Nephron (organoid): ENCODE measurements around the gene PDE4B.

Experiments used
- H3K27ac Mint-ChIP-seq, 3 experiments: 2 replicates each; pipeline ENCODE4 v1.8.0; 2020; ENCODE audit warnings: mixed read lengths in 3 of 3, mild to moderate bottlenecking in 2 of 3, moderate library complexity in 1 of 3
- H3K27me3 Mint-ChIP-seq: 2 replicates; pipeline ENCODE4 v1.8.0; 2021; ENCODE audit warnings: low read depth, mild to moderate bottlenecking, moderate library complexity, mixed read lengths
- H3K36me3 Mint-ChIP-seq: 2 replicates; pipeline ENCODE4 v1.8.0; 2020; ENCODE audit warnings: low read depth, mixed read lengths
- H3K4me1 Mint-ChIP-seq: 2 replicates; pipeline ENCODE4 v1.8.0; 2020; ENCODE audit warnings: mixed read lengths
- H3K4me3 Mint-ChIP-seq, 3 experiments: 2 replicates each; pipeline ENCODE4 v1.8.0; 2020; ENCODE audit warnings: mild to moderate bottlenecking in 3 of 3, mixed read lengths in 3 of 3, moderate library complexity in 2 of 3
- H3K9me3 Mint-ChIP-seq: 2 replicates; pipeline ENCODE4 v1.8.0; 2020; ENCODE audit warnings: mixed read lengths
- CTCF ChIP-seq, 3 experiments: fragments of 200-600 bp; sonication (generic); IDR thresholded peaks; one replicate each; pipeline ENCODE4 v1.5.0; 2021; ENCODE audit warnings: antibody characterized with exemption in 3 of 3; ENCODE audit not compliant: unreplicated experiment in 3 of 3

PDE4B gene

GRCh38 chr1:65980237-65980636 is 187.5 kb downstream of the PDE4B start:
- H3K27ac Mint-ChIP-seq = peak overlapping the region in 2 of 3 experiments; percentile 6 to 74
- no peaks in the 10 kb centered on the region for H3K27me3 Mint-ChIP-seq
- no peak for TF ChIP-seq CTCF (IDR thresholded peaks at IDR 0.05; ENCODE audit: unreplicated experiment in 3 of 3)
- no peak overlapping the region for H3K4me3 Mint-ChIP-seq
- peaks cover 4% of the 10 kb centered on the region for H3K36me3 Mint-ChIP-seq
- H3K9me3 Mint-ChIP-seq = peaks cover 6% of the 10 kb centered on the region
- H3K4me1 Mint-ChIP-seq = peaks cover 19% of the 10 kb centered on the region

- Mint-ChIP-seq H3K4me1 (peaks cover 19% of the 10 kb centered on the region), H3K9me3 (no peaks in the 10 kb centered on the region), H3K27ac (no peak overlapping the region), H3K4me3 (no peak overlapping the region), H3K36me3 (no peaks in the 10 kb centered on the region), H3K27me3 (no peaks in the 10 kb centered on the region)
- no peak for TF ChIP-seq CTCF (IDR thresholded peaks at IDR 0.05; ENCODE audit: unreplicated experiment in 3 of 3)
Observed at GRCh38 chr1:65983500-65983899, 190.8 kb downstream of the PDE4B start.

DNA sequence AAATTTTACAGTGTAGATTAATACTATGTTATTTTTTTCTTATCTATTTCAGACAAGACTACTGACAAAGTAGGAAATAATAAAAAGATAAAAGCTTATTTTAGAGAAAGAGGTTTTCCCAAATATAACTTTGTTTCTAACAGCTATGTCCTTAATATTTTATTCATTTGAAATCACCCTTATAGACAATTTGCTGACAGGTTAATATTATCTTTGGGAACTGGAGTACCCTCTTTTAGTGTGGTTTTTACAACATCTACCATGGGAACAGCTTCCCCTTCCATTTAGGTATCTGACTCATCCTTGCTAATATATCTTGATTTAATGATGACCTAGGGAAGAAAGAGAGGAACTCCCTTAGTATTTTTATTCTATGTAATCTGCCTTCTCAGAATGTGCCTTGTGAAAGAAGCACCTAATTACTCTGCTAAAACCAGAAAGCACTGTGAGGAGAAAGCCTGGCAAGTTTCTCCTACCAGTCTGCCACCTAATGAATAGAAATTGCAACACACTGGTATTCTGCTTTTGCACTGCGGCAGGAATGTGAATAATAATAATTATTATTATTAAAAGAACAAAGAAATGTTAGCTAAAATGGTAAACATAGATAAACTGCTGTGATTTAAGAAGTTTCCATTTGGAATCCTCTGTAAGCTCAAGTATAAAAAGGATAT is 192.8 kb downstream of the PDE4B start:
- no peaks in the 10 kb centered on the region for H3K27me3 Mint-ChIP-seq

DNA sequence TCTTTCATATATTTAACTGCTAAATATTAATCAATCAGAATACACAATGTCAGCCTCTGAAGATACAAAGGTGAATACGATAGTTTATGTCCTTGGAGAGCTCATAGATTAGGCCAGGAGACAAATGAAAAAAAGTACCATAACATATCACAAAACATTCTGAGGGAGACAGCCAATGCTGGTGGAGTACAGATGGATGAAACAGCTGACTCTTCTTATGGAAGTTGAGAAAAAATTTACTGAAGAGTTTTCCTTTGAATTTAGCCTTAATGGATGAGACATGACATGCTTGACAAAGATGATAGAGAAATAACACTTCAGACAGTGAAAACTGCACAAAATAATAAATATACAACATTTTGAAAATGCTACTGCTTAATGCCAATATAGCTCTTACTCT is 193.5 kb downstream of the PDE4B start:
- H3K27me3 Mint-ChIP-seq = no peaks in the 10 kb centered on the region
- H3K4me1 Mint-ChIP-seq = no peaks in the 10 kb centered on the region
- H3K36me3 Mint-ChIP-seq = no peaks in the 10 kb centered on the region
- no peak overlapping the region for H3K27ac Mint-ChIP-seq
- H3K9me3 Mint-ChIP-seq = no peaks in the 10 kb centered on the region
- no peak overlapping the region for H3K4me3 Mint-ChIP-seq
- TF ChIP-seq CTCF (IDR thresholded peaks at IDR 0.05; ENCODE audit: unreplicated experiment in 3 of 3) = no peak

More for the DNA sequence above, 192.8 kb downstream of the PDE4B start:
- TF ChIP-seq CTCF (IDR thresholded peaks at IDR 0.05; ENCODE audit: unreplicated experiment in 3 of 3) = no peak
- Mint-ChIP-seq H3K27ac (no peak overlapping the region), H3K9me3 (no peaks in the 10 kb centered on the region), H3K4me1 (peaks cover under 1% of the 10 kb centered on the region), H3K4me3 (no peak overlapping the region), H3K36me3 (no peaks in the 10 kb centered on the region)

GRCh38 chr1:65990161-65990560 is 197.5 kb downstream of the PDE4B start:
- Mint-ChIP-seq H3K4me3 (no peak overlapping the region), H3K27ac (no peak overlapping the region), H3K27me3 (no peaks in the 10 kb centered on the region), H3K9me3 (no peaks in the 10 kb centered on the region), H3K4me1 (peaks cover 5% of the 10 kb centered on the region), H3K36me3 (no peaks in the 10 kb centered on the region)
- TF ChIP-seq CTCF (IDR thresholded peaks at IDR 0.05; ENCODE audit: unreplicated experiment in 3 of 3) = no peak

- TF ChIP-seq CTCF (IDR thresholded peaks at IDR 0.05; ENCODE audit: unreplicated experiment in 3 of 3) = no peak
- Mint-ChIP-seq H3K36me3 (no peaks in the 10 kb centered on the region), H3K27ac (peak overlapping the region in 1 of 3 experiments; percentile 4), H3K9me3 (no peaks in the 10 kb centered on the region), H3K4me3 (peak overlapping the region in 1 of 3 experiments; percentile 18), H3K4me1 (peaks cover 5% of the 10 kb centered on the region), H3K27me3 (no peaks in the 10 kb centered on the region)
Observed at GRCh38 chr1:65991694-65992093, 199.0 kb downstream of the PDE4B start.
